Activated CD4-positive, alpha-beta T cell treated with anti-CD3 and anti-CD28 coated beads for 48 hours (primary cell): Measurements from ENCODE around the gene PCDHA4.
"Not testable (repeated sequence)": the region's sequence is repeated elsewhere in the genome, so short reads cannot be mapped to it uniquely, and the experiment has no call there.

Experiments
- DNase-seq: peaks from one replicate; pipeline ENCODE4 v3.0.0-alpha.2; 2020

Gene PCDHA4

DNA sequence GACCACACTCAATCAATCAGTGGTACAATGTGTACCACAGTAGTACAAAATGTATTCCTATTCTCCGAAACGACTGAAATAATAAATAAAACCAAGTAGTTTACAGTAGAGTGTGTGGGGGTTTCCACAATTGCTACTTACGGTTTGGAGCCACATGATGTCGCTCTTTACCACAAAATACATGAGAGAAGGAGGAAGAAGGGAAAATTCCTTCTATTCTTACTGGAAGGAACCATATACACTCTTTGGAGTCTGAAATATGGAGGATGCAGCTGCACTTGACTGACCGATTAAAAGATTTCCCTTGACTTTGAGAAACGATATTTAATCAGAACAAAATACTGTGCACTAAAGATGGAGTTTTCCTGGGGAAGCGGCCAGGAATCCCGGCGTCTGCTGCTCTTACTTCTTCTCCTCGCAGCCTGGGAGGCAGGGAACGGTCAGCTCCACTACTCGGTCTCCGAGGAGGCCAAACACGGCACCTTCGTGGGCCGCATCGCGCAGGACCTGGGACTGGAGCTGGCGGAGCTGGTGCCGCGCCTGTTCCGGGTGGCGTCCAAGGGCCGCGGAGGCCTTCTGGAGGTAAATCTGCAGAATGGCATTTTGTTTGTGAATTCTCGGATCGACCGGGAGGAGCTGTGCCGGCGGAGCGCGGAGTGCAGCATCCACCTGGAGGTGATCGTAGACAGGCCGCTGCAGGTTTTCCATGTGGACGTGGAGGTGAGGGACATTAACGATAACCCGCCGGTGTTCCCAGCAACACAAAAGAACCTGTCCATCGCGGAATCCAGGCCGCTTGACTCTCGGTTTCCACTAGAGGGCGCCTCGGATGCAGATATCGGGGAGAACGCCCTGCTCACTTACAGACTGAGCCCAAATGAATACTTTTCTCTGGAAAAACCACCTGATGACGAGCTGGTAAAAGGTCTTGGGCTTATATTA is at the start of gene PCDHA4:
Gene PCDHA4 (plus strand): TSS at position 235 of the 942 bp plus-strand sequence.
- DNase-seq: peak; percentile 43

GRCh38 chr5:140764177-140764973 is 42.5 kb upstream of the PCDHA4 start:
- no peak for DNase-seq

DNA sequence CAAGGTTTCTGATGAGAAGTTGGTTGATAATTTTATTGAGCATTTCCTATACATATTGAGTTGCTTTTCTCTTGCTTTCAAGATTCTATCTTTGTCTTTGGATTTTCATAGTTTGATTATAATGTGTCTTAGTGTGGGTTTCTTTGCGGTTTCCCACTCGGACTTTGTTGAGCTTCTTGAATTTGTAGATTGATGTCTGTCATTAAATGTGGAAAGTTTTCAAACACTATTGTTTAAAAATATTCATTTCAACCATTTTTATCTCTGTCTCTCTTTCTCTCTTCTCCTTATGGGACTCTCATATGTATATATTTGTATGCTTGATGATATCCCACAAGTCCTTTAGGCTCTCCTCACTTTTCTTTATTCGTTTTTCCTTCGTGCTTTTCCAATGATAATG is 39.4 kb upstream of the PCDHA4 start:
- DNase-seq: no peak

GRCh38 chr5:140780512-140780911 is 26.4 kb upstream of the PCDHA4 start:
- DNase-seq: no peak

- no peak for DNase-seq
These were observed 20.8 kb upstream of the PCDHA4 start, which contains the start of gene PCDHA1 for GRCh38 chr5:140785905-140786686. PCDHA1 (plus strand) TSS chr5:140786140.

DNA sequence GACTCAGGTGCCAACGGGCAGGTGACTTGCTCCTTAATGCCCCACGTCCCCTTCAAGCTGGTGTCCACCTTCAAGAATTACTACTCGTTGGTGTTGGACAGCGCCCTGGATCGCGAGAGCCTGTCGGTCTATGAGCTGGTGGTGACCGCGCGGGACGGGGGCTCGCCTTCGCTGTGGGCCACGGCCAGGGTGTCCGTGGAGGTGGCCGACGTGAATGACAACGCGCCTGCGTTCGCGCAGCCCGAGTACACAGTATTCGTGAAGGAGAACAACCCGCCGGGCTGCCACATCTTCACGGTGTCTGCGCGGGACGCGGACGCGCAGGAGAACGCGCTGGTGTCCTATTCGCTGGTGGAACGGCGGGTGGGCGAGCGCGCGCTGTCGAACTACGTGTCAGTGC is 19.4 kb upstream of the PCDHA4 start:
- not testable (repeated sequence) for DNase-seq

DNA sequence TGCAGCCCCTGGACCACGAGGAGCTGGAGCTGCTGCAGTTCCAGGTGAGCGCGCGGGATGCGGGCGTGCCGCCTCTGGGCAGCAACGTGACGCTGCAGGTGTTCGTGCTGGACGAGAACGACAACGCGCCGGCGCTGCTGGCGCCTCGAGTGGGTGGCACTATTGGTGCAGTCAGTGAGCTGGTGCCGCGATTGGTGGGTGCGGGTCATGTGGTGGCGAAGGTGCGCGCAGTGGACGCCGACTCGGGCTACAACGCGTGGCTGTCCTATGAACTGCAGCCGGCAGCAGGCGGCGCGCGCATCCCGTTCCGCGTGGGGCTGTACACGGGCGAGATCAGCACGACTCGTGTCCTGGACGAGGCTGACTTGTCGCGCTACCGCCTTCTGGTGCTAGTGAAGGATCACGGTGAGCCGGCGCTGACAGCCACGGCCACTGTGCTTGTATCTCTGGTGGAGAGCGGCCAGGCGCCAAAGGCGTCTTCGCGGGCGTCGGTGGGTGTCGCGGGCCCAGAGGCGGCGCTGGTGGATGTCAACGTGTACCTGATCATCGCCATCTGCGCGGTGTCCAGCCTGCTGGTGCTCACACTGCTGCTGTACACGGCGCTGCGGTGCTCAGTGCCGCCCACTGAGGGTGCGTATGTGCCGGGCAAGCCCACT is 18.9 kb upstream of the PCDHA4 start:
- not testable (repeated sequence) for DNase-seq

- DNase-seq: no peak
These were observed 15.8 kb upstream of the PCDHA4 start for GRCh38 chr5:140791089-140791488.

GRCh38 chr5:140794595-140795258 is 12.1 kb upstream of the PCDHA4 start, which contains the start of gene PCDHA2:
PCDHA2 (plus strand) TSS chr5:140794852.
- DNase-seq: no peak

- no peak for DNase-seq
These were observed 11.6 kb upstream of the PCDHA4 start for GRCh38 chr5:140795259-140795641.

- not testable (repeated sequence) for DNase-seq
These were observed 10.7 kb upstream of the PCDHA4 start for GRCh38 chr5:140796072-140796717.

- DNase-seq: no peak
These were observed 10.2 kb upstream of the PCDHA4 start for GRCh38 chr5:140796718-140797095.

DNA sequence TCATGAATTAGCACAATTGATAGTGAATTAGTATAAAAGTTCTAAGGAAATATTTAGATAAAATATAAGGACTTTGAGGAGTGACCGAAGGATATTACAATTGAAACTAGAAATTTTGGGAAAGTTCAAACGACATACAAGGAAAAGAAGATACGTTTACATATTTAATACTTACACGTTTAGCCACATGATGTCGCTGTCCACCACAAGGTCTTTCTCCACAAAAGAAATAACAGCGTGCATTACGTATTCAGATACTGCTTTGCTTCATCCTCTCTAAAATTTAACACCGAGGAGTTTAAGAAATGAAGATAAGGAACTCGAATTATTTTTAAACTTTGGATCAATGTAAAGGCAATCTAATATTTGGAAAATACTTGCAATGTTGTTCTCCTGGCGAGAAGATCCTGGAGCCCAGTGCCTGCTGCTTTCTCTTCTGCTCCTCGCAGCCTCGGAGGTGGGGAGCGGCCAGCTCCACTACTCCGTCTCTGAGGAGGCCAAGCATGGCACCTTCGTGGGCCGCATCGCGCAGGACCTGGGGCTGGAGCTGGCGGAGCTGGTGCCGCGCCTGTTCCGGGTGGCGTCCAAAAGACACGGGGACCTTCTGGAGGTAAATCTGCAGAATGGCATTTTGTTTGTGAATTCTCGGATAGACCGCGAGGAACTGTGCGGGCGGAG is 5.9 kb upstream of the PCDHA4 start, which contains the start of gene PCDHA3:
Gene PCDHA3 (plus strand): TSS at position 242 of the 678 bp plus-strand sequence.
- DNase-seq: no peak

DNA sequence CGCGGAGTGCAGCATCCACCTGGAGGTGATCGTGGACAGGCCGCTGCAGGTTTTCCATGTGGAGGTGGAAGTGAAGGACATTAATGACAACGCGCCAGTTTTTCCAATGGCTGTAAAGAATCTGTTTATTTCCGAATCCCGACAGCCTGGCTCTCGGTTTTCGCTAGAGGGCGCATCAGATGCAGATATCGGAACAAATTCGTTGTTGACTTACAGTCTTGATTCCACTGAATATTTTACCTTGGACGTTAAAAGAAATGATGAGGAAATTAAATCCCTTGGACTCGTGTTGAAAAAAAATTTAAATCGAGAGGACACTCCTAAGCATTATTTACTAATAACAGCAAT is 5.4 kb upstream of the PCDHA4 start:
- no peak for DNase-seq

DNA sequence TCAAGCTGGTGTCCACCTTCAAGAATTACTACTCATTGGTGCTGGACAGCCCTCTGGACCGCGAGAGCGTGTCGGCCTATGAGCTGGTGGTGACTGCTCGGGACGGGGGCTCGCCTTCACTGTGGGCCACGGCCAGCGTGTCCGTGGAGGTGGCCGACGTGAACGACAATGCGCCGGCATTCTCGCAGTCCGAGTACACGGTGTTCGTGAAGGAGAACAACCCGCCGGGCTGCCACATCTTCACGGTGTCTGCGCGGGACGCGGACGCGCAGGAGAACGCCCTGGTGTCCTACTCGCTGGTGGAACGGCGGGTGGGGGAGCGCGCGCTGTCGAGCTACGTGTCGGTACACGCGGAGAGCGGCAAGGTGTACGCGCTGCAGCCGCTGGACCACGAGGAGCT is 4.5 kb upstream of the PCDHA4 start:
- DNase-seq: not testable (repeated sequence)

DNA sequence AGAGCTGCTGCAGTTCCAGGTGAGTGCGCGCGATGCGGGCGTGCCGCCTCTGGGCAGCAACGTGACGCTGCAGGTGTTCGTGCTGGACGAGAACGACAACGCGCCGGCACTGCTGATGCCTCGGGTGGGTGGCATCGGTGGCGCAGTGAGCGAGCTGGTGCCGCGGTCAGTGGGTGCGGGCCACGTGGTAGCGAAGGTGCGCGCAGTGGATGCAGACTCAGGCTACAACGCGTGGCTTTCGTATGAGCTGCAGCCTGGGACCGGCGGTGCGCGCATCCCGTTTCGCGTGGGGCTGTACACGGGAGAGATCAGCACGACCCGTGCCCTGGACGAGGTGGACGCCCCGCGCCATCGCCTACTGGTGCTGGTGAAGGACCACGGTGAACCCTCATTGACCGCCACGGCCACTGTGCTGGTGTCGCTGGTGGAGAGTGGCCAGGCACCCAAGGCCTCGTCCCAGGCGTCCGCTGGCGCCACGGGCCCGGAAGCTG is 4.0 kb upstream of the PCDHA4 start:
- DNase-seq: no peak

DNA sequence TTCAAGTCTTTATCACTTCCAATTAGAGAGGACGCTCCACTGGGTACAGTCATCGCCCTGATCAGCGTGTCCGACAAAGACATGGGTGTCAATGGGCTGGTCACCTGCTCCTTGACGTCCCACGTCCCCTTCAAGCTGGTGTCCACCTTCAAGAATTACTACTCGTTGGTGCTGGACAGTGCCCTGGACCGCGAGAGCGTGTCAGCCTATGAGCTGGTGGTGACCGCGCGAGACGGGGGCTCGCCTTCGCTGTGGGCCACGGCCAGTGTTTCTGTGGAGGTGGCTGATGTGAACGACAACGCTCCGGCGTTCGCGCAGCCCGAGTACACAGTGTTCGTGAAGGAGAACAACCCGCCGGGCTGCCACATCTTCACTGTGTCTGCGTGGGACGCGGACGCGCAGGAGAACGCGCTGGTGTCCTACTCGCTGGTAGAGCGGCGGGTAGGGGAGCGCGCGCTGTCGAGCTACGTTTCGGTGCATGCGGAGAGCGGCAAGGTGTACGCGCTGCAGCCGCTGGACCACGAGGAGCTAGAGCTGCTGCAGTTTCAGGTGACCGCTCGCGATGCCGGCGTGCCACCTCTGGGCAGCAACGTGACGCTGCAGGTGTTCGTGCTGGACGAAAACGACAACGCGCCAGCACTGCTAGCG is 1.5 kb downstream of the PCDHA4 start:
- DNase-seq: not testable (repeated sequence)

GRCh38 chr5:140808889-140809291 is 2.0 kb downstream of the PCDHA4 start:
- no peak for DNase-seq

DNA sequence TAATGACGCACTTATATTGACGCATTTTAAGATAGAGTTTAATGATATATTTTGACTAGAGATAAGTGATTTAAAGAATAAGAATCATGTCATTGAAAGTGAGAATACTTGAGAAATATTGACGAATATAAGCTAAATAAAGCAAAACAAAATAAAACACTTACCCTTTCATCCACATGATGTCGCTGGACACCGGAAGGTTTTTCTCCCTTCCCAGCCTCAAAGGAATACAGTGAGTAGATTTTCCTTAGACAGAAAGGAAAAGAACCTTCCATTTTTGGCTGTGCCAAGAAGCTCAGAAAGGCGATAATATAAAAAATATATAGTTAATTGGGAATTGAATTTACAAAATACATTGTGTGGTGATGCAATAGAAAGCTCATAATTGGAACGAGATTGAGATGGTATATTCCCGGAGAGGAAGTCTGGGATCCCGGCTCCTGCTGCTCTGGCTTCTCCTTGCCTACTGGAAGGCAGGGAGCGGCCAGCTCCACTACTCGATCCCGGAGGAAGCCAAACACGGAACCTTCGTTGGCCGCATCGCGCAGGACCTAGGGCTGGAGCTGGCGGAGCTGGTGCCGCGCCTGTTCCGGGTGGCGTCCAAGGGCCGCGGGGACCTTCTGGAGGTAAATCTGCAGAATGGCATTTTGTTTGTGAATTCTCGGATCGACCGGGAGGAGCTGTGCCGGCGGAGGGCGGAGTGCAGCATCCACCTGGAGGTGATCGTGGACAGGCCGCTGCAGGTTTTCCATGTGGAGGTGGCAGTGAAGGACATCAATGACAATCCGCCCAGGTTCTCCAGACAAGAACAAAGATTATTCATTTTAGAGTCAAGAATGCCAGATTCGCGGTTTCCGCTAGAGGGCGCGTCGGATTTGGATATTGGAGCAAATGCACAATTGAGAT is 14.8 kb downstream of the PCDHA4 start, which contains the start of gene PCDHA5:
Gene PCDHA5 (plus strand): TSS at position 239 of the 906 bp plus-strand sequence.
- DNase-seq: peak; percentile 64
